NCI-H460 (cell line): ENCODE measurements around the gene LHFPL6. TPM values are rescaled to one million over a fixed set of nuclear protein-coding genes. Genes with fewer than 3 reads are reported as not detected.

Experiments used
- DNase-seq: peaks from one replicate; pipeline ENCODE4 v3.0.0-alpha.2; 2016; ENCODE audit warnings: low read depth; ENCODE audit errors: extremely low read depth
- total RNA-seq: library from RNA; depleted of rRNA; stranded (reverse); fragments of >200 nt; shearing (Covaris generic); gene quantifications from 2 replicates; pipeline ENCODE4 v1.2.3, GENCODE V29; 2014

The LHFPL6 gene
- total RNA-seq, 1 experiment from 2014 or later: 19.4 TPM

- no peak for DNase-seq
Measured at GRCh38 chr13:39481491-39481890, 121.5 kb downstream of the LHFPL6 start.

GRCh38 chr13:39474600-39474999, 128.4 kb downstream of the LHFPL6 start:
- no peak for DNase-seq

DNA sequence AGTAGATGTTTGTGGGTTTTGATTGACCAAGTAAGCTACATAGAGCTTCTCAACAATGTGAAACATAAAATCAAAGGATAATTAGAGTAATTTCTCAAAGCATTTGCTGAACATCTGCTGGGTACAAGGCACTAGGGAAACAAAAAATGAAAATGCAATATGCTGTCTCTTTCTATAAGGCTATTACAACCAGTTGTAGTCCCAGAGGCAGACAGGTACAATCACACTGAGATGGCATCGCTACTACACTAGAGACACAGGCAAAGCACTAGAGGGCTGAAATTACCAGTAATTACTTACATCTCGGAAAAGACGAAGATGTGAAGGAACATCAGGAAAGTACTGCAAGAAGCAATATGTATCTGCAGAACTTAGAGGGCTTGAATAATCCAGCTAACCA, 133.3 kb downstream of the LHFPL6 start:
- DNase-seq: no peak

DNA sequence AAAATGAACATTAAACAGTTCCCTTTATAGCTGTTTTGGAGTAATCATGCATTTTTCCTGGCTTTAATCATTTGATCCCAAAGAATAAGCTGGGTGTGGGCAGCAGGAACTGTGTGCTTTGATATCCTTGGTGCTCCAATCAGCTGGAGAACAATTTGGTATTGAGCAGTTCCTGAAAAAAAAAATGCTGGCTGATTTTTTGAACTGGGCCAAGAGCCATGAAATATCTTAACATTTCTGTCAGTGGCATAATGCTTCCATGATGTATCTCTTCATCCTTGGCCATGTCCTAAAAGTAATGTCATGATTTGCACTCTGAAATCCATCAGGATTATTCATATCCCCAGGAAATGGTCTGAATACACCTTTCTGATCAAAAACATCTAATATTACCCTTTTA, 134.7 kb downstream of the LHFPL6 start:
- DNase-seq: no peak

- DNase-seq: no peak
Measured at GRCh38 chr13:39463611-39464010, 139.4 kb downstream of the LHFPL6 start.

DNA sequence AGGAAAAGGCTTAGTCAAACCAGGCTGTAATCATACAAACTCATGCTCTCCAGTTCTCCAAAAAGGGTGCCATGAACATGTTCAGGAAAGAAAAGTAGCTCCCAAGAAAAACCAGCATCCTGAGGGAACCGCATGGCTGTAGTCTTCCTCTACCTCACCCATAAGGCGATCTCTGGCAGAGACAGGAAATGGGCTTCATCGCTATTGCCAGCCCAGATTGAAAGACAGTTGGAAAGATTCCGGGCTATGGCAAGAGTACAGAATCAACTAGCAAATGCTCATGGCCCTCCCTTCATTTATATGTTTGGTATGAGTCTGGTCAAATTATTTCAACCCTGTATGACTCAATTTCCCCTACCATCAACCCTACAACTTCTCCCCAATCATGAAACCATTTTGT, 140.1 kb downstream of the LHFPL6 start:
- no peak for DNase-seq

- DNase-seq: no peak
Measured at GRCh38 chr13:39462428-39462827, 140.6 kb downstream of the LHFPL6 start.

GRCh38 chr13:39461685-39462266, 141.2 kb downstream of the LHFPL6 start:
- DNase-seq: no peak

DNA sequence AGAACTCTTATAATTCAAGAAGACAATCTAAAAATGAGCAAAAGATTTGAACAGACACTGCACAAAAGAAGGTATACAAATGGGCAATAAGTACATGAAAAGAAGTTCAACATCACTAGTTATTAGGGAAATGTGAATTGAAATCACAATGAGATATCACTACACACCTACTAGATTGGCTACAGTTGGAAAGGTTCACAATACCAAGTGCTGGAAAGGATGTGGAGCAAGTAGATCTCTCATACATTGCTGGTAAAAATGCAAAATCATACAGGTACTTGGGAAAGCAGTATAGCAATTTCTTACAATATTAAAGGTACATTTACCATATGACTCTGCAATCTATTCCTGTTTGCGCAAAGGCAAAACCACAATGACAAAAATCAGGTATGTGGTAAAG, 145.7 kb downstream of the LHFPL6 start:
- no peak for DNase-seq

GRCh38 chr13:39455521-39456175, 147.3 kb downstream of the LHFPL6 start:
- no peak for DNase-seq

GRCh38 chr13:39452834-39453233, 150.2 kb downstream of the LHFPL6 start:
- no peak for DNase-seq

DNA sequence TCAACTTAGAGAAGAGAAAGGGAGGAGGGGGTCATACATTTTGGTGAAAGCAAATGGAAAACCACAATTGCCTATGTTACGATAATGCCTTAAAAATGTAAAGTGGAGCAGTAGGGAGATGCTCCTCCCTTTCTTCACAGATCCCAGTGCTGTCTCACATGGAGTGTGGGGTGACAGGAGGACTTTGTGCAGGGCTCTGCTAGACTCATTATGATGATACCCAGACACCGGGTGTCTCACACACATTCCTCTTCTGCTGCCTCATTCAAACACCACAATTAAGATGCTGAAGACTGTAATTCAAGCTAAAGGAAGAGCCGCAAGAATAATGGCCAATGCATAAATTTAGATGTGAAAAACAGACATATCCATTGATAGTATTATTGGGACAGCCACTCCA, 150.6 kb downstream of the LHFPL6 start:
- no peak for DNase-seq

GRCh38 chr13:39451860-39452301, 151.1 kb downstream of the LHFPL6 start:
- DNase-seq: no peak

- no peak for DNase-seq
Measured at GRCh38 chr13:39451301-39451700, 151.7 kb downstream of the LHFPL6 start.

GRCh38 chr13:39450176-39450575, 152.8 kb downstream of the LHFPL6 start:
- DNase-seq: no peak

DNA sequence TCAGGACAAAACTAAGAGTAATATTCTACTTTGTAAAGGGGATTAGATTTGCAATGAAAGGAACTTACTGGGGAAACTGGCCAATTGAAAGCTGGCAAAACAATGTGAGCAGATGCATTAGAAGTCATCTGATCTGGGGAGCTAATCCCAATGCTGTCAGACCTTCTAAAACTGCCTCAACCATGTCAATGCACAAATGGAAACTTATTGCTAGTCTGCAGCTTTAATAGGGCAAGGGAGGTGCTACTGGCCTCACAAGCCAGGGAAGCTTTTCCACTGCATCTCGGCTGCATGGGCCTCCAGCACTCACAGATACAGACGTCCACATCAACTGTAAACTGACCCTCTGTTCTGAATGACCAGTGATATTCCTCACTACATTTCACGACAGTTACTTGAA, 154.2 kb downstream of the LHFPL6 start:
- no peak for DNase-seq

DNA sequence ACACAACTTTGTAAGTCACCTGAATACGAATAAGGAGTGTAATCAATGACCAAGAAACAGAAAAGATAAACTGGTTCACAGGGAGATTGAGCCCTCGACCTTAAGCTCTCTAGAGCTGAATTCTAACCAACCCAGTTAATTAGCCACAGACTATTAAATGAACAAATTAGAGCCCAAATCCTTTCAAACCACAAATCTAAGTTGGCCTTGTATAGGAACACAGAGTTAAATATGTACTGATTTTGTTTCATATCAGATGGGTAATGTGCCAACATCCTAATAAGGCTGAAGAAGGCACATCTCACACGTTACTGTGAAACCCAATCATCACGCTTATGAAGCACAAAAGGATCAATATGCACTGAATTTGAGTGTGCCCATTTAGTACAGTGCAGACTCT, 156.1 kb downstream of the LHFPL6 start:
- no peak for DNase-seq

DNA sequence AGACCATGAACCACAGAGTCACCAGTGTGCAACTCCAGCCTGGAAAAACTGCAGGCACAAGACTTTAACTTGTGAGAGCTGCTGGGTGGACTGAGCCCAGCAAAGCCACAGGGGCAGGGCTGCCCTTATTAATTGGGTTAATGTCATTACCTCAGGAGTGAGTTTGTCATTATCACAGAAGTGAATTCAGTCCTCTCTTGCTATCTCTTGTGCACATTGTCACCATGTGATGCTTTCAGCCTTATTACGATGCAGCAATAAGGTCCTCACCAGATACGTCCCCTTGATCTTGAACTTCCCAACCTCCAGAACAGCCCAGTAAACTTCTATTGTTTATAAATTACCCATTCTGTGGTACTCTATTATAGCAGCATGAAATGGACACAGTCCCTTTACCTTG, 158.1 kb downstream of the LHFPL6 start:
- DNase-seq: no peak

- DNase-seq: no peak
Measured at GRCh38 chr13:39433651-39434050, 169.3 kb downstream of the LHFPL6 start.

GRCh38 chr13:39432196-39432595, 170.8 kb downstream of the LHFPL6 start:
- no peak for DNase-seq

- no peak for DNase-seq
Measured at GRCh38 chr13:39422845-39423565, 180.0 kb downstream of the LHFPL6 start.

- no peak for DNase-seq
Measured at GRCh38 chr13:39419876-39420275, 183.1 kb downstream of the LHFPL6 start.
